Measurements from ENCODE around the gene LRP5.

- TF ChIP-seq CTCF (IDR thresholded peaks at IDR 0.05): no peak
- TF ChIP-seq POLR2A (IDR thresholded peaks at IDR 0.05): no peak
- no peak for TF ChIP-seq POLR2AphosphoS5 (IDR thresholded peaks at IDR 0.05; ENCODE audit: insufficient read depth in 1 of 2, low read depth in 1 of 2)
Observed at GRCh38 chr11:68263444-68264035, 48.9 kb upstream of the LRP5 start.

All from vagina (tissue), 2 donors.